Caco-2 (cell line): Measurements from ENCODE around the gene MYPOP. TPM values are rescaled to one million over a fixed set of nuclear protein-coding genes. Genes with fewer than 3 reads are reported as not detected.

Experiments
- BruUV-seq: library from RNA; stranded (reverse); fragments of 400-500 nt; replicated peaks from 2 replicates; lab custom pipeline; 2021; lab: Mats Ljungman, UMichigan
- CTCF ChIA-PET: fragments of 300-600 bp; sonication (Branson Sonifier 250); formaldehyde crosslinking; loops from one replicate; lab custom pipeline; 2022; ENCODE audit warnings: antibody characterized with exemption; lab: Charles Lee
- POLR2A ChIA-PET: fragments of 300-600 bp; sonication (Branson Sonifier 250); formaldehyde crosslinking; loops from one replicate; lab custom pipeline; 2022; ENCODE audit warnings: antibody characterized with exemption; lab: Charles Lee
- DNase-seq, 2 experiments: peaks; one replicate each; pipeline versions ENCODE4 v3.0.0 to v3.0.0-alpha.2; 2020 to 2022
- H3K27me3 ChIP-seq: replicated peaks from 2 replicates; pipeline ENCODE4 v1.6.0; 2011; ENCODE audit warnings: low read length; ENCODE audit not compliant: control insufficient read depth, insufficient read depth
- H3K36me3 ChIP-seq: 2 replicates; pipeline ENCODE4 v1.5.1; 2011; ENCODE audit warnings: low read length; ENCODE audit not compliant: control insufficient read depth, insufficient read depth
- H3K4me1 ChIP-seq: fragments of 250-450 bp; sonication (Bioruptor Pico); 2 replicates; pipeline ENCODE4 v1.5.1; 2020; ENCODE audit warnings: mild to moderate bottlenecking
- H3K4me3 ChIP-seq: 2 replicates; pipeline ENCODE4 v1.5.1; 2011; ENCODE audit warnings: low read depth, mild to moderate bottlenecking, control low read depth, low read length
- H3K9me3 ChIP-seq: fragments of 250-450 bp; sonication (Bioruptor Pico); 2 replicates; pipeline ENCODE4 v1.5.1; 2020; ENCODE audit warnings: mild to moderate bottlenecking, moderate library complexity
- H3K27ac Mint-ChIP-seq: one replicate; pipeline ENCODE4 v1.8.0; 2022; ENCODE audit warnings: mixed read lengths; ENCODE audit not compliant: unreplicated experiment
- H3K27me3 Mint-ChIP-seq: one replicate; pipeline ENCODE4 v1.8.0; 2022; ENCODE audit warnings: mixed read lengths; ENCODE audit not compliant: insufficient read depth, unreplicated experiment
- H3K36me3 Mint-ChIP-seq: one replicate; pipeline ENCODE4 v1.8.0; 2022; ENCODE audit warnings: mild to moderate bottlenecking, mixed read lengths; ENCODE audit not compliant: insufficient read depth, unreplicated experiment
- H3K4me1 Mint-ChIP-seq: one replicate; pipeline ENCODE4 v1.8.0; 2022; ENCODE audit warnings: low read depth, mixed read lengths; ENCODE audit not compliant: unreplicated experiment
- H3K4me3 Mint-ChIP-seq: one replicate; pipeline ENCODE4 v1.8.0; 2022; ENCODE audit warnings: mild to moderate bottlenecking, moderate library complexity, mixed read lengths; ENCODE audit not compliant: unreplicated experiment
- H3K9me3 Mint-ChIP-seq: one replicate; pipeline ENCODE4 v1.8.0; 2022; ENCODE audit warnings: mixed read lengths; ENCODE audit not compliant: unreplicated experiment
- CTCF ChIP-seq, 2 experiments: fragments of 200-600 bp in 1 of 2; IDR thresholded peaks; 1 replicate in 1 of 2; 2 replicates in 1 of 2; pipeline versions ENCODE4 v1.5.1 to v1.8.0; 2011 to 2022; ENCODE audit warnings: antibody characterized with exemption in 1 of 2, control low read depth in 1 of 2, inconsistent platforms in 1 of 2, low read depth in 1 of 2, low read length in 1 of 2, mild to moderate bottlenecking in 1 of 2, moderate library complexity in 1 of 2; ENCODE audit not compliant: insufficient read depth in 1 of 2, severe bottlenecking in 1 of 2, unreplicated experiment in 1 of 2
- intact Hi-C: fragments of 100-400 bp; cut with micrococcal nuclease; formaldehyde crosslinking; loops from one replicate; pipeline ENCODE4 v1.10.0; 2022; ENCODE audit not compliant: unreplicated experiment
- total RNA-seq: library from RNA; stranded (reverse); gene quantifications from 2 replicates; pipeline ENCODE4 v1.2.3, GENCODE V29; 2022

Gene MYPOP
- total RNA-seq, 1 experiment from 2014 or later = 15.8 TPM

GRCh38 chr19:45881909-45882528, 20.4 kb downstream of the MYPOP start:
- Histone ChIP-seq H3K4me3 (peak overlapping the region; percentile 48), H3K36me3 (no peaks in the 10 kb centered on the region), H3K4me1 (peaks cover 35% of the 10 kb centered on the region), H3K27me3 (no peaks in the 10 kb centered on the region), H3K9me3 (no peaks in the 10 kb centered on the region)
- intact Hi-C loops = loop anchor here (1.0 to 5.0 kb wide), 4 partner anchors 9 to 135 kb away; partner anchors contain the start of gene SYMPK
- Mint-ChIP-seq H3K4me3 (peak overlapping the region; percentile 65), H3K27me3 (no peaks in the 10 kb centered on the region), H3K36me3 (peaks cover 34% of the 10 kb centered on the region), H3K27ac (peak overlapping the region; percentile 60), H3K9me3 (no peaks in the 10 kb centered on the region), H3K4me1 (peaks cover 34% of the 10 kb centered on the region)
- BruUV-seq = no TSS peak
- TF ChIP-seq CTCF (IDR thresholded peaks at IDR 0.05; ENCODE audit: insufficient read depth in 1 of 2, low read depth in 1 of 2, low read length in 1 of 2, severe bottlenecking in 1 of 2, unreplicated experiment in 1 of 2) = no peak
- CTCF ChIA-PET = interaction anchor here (0.5 to 4.3 kb wide), 13 partner anchors 8 to 1111 kb away, joined by 3 to 86 read pairs (median 5); partner anchors contain the start of genes CCDC61, FOXA3 and SYMPK
- POLR2A ChIA-PET = interaction anchor here (0.6 to 2.4 kb wide), 8 partner anchors 11 to 422 kb away, joined by 3 to 84 read pairs (median 4); partner anchors contain the start of genes CCDC61, FOXA3, MYPOP and SYMPK
- peak; percentile 85 to 94 for DNase-seq

GRCh38 chr19:45881082-45881908, 21.1 kb downstream of the MYPOP start:
- no TSS peak for BruUV-seq
- Mint-ChIP-seq H3K4me1 (peaks cover 36% of the 10 kb centered on the region), H3K27ac (peak overlapping the region; percentile 60), H3K9me3 (no peaks in the 10 kb centered on the region), H3K27me3 (no peaks in the 10 kb centered on the region), H3K4me3 (peak overlapping the region; percentile 65), H3K36me3 (peaks cover 27% of the 10 kb centered on the region)
- CTCF ChIA-PET = interaction anchor here (0.5 to 4.3 kb wide), 10 partner anchors 8 to 164 kb away, joined by 3 to 86 read pairs (median 5); partner anchors contain the start of genes CCDC61, FOXA3 and SYMPK
- Histone ChIP-seq H3K36me3 (no peaks in the 10 kb centered on the region), H3K4me3 (peak overlapping the region; percentile 48), H3K9me3 (no peaks in the 10 kb centered on the region), H3K4me1 (peaks cover 39% of the 10 kb centered on the region), H3K27me3 (no peaks in the 10 kb centered on the region)
- intact Hi-C loops = loop anchor here (5.0 kb wide), 2 partner anchors 109 to 136 kb away; no protein-coding TSS in a partner anchor
- POLR2A ChIA-PET = interaction anchor here (0.6 to 2.6 kb wide), 6 partner anchors 10 to 22 kb away, joined by 3 to 84 read pairs (median 6); partner anchors contain the start of genes FOXA3, MYPOP and SYMPK
- no peak for DNase-seq
- TF ChIP-seq CTCF (IDR thresholded peaks at IDR 0.05; ENCODE audit: insufficient read depth in 1 of 2, low read depth in 1 of 2, low read length in 1 of 2, severe bottlenecking in 1 of 2, unreplicated experiment in 1 of 2) = no peak

GRCh38 chr19:45879971-45880370, 22.4 kb downstream of the MYPOP start:
- intact Hi-C loops = loop anchor here (5.0 kb wide), 2 partner anchors 108 to 137 kb away; no protein-coding TSS in a partner anchor
- no peak overlapping the region for H3K4me3 ChIP-seq
- H3K9me3 ChIP-seq = no peaks in the 10 kb centered on the region
- no peaks in the 10 kb centered on the region for H3K27me3 ChIP-seq
- BruUV-seq = no TSS peak
- ChIA-PET CTCF (interaction anchor here (0.7 to 4.3 kb wide), 4 partner anchors 16 to 313 kb away, joined by 3 to 86 read pairs (median 26); partner anchors contain the start of genes FOXA3 and SYMPK), POLR2A (interaction anchor here (2.6 kb wide), 1 partner anchor 15 kb away, joined by 6 read pairs; the partner anchor contains the start of gene FOXA3)
- peaks cover 44% of the 10 kb centered on the region for H3K4me1 ChIP-seq
- no peaks in the 10 kb centered on the region for H3K36me3 ChIP-seq
- peaks cover 21% of the 10 kb centered on the region for H3K36me3 Mint-ChIP-seq
- H3K9me3 Mint-ChIP-seq = no peaks in the 10 kb centered on the region
- H3K27ac Mint-ChIP-seq = no peak overlapping the region
- H3K27me3 Mint-ChIP-seq = no peaks in the 10 kb centered on the region
- no peak for TF ChIP-seq CTCF (IDR thresholded peaks at IDR 0.05; ENCODE audit: insufficient read depth in 1 of 2, low read depth in 1 of 2, low read length in 1 of 2, severe bottlenecking in 1 of 2, unreplicated experiment in 1 of 2)
- DNase-seq = no peak
- H3K4me3 Mint-ChIP-seq = no peak overlapping the region
- peaks cover 42% of the 10 kb centered on the region for H3K4me1 Mint-ChIP-seq
